NOMO-1 treated with DMSO at 0.1 percent for 48 hours (cell line): ENCODE data around the gene ZC3H13.

Source experiments
- DNase-seq: peaks from one replicate; lab custom pipeline; 2025; ENCODE audit not compliant: unreplicated experiment; lab: John Stamatoyannopoulos, UW

Gene ZC3H13, protein sequence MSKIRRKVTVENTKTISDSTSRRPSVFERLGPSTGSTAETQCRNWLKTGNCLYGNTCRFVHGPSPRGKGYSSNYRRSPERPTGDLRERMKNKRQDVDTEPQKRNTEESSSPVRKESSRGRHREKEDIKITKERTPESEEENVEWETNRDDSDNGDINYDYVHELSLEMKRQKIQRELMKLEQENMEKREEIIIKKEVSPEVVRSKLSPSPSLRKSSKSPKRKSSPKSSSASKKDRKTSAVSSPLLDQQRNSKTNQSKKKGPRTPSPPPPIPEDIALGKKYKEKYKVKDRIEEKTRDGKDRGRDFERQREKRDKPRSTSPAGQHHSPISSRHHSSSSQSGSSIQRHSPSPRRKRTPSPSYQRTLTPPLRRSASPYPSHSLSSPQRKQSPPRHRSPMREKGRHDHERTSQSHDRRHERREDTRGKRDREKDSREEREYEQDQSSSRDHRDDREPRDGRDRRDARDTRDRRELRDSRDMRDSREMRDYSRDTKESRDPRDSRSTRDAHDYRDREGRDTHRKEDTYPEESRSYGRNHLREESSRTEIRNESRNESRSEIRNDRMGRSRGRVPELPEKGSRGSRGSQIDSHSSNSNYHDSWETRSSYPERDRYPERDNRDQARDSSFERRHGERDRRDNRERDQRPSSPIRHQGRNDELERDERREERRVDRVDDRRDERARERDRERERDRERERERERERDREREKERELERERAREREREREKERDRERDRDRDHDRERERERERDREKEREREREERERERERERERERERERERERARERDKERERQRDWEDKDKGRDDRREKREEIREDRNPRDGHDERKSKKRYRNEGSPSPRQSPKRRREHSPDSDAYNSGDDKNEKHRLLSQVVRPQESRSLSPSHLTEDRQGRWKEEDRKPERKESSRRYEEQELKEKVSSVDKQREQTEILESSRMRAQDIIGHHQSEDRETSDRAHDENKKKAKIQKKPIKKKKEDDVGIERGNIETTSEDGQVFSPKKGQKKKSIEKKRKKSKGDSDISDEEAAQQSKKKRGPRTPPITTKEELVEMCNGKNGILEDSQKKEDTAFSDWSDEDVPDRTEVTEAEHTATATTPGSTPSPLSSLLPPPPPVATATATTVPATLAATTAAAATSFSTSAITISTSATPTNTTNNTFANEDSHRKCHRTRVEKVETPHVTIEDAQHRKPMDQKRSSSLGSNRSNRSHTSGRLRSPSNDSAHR (N-terminal part only)

DNA sequence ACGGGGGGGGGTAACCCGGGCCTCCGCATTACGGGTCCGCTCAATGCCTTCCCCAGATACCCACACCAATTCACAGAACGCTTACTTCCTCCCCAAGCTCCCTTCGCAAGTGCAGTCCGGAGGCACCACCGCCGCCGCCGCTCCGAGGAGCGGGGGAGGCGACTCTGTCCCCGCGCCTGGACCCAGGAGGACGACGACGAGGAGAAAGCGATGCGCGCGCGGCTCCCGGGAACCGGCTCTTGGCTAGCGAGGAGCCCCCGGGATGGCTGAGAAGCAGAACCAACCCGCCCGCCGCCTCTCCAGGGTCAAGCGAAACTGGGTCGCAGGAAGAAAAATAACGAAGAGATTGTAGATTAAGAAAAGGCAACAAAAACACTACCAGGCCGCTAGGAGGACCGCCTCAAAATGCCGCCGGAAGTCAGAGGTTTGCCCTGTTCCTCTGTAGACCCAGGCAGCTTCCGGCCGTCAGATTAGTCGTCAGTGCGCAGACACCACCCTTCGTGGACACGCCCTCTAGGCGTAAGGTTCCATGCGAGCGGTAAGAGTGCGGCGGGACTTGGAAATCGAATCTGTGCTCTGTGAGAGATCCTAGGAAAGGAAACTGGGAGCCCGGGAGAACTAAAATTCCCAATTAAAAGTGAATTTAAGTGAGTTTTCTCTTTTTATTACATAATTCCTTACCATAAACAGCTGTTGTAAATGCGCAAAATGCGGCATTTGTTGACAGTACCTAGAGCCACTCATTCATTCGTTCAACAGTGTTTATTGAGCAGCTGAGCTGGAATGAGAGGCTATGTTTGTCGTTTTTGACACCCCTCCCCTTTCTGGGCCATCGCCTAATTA lies at the start of gene ZC3H13:
ZC3H13 (minus strand) TSS at position 428 of the 843 bp plus-strand sequence. CDS start 7,239 bp downstream, outside the sequence.
- DNase-seq, result peak; percentile 95

DNA sequence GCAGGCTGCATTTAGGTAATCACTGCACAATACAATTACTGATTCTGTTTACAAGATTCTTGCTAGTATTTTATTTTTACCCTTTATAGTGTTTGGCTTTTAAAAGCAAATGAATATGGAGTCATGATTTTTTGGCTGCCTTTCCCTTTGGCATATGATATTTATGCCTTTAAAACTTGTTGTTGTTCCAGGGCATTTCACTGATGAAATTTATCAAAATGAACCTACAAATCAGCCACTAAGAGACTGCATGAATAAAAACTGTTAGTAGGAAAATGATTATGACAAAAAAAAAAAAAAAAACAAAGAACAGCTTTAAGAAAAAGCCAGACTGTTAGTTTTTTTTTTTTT lies 49.7 kb upstream of the ZC3H13 start:
- DNase-seq, result no peak

DNA sequence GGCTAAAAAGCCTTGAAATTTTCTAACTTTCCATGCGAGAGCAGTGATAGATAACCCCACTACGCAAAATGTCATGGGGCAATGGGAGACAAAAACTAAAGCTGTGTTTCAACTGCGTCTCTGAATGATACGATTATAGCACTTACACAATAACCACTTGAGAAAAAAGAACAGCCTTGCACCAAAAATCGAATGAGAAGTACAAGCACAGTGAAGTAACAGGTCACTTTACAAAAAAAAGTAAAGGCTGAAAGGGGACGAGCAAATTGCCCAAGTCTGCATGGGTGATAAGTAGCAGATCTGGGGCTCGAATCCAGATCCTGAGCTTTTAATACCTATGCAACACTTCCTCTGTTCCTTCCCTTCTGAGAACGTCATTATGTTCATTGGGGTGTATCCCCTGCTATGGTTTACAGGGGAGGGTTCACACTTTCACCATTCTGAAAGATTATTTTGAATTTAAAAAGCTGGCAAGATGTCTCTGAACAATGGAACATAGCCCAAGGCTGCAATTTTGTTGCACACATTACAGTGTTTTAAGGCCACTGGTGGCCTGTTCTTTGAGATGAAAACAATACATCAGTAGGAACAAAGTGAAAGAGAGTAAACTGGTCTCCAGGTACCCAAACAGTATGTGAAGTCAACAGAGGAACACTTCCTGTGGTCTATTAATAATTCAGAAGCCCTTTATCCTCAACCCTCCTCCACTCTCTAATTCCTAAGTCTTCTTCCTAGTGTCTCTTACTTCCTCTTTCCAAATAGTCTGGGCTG lies 49.1 kb upstream of the ZC3H13 start:
- DNase-seq, result peak; percentile 65

DNA sequence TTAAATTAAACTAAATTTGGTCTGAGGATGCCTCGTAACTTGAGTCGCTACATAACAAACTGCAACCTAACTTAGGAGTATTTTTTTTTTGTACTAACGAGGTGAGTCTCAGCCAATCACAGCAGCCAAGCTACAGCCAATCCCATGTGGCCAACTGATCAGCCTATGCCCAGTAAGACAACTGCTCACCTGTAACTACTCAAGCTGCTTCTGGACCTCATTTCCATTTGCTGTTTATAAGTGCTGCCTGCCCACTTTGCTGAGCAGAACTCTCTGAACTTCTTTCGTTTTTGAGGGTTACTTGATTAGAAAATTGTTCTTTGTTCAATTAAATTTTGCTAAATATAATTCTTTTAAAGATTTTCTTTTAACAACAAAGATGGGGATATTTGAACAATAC lies 48.5 kb upstream of the ZC3H13 start:
- no peak for DNase-seq

DNA sequence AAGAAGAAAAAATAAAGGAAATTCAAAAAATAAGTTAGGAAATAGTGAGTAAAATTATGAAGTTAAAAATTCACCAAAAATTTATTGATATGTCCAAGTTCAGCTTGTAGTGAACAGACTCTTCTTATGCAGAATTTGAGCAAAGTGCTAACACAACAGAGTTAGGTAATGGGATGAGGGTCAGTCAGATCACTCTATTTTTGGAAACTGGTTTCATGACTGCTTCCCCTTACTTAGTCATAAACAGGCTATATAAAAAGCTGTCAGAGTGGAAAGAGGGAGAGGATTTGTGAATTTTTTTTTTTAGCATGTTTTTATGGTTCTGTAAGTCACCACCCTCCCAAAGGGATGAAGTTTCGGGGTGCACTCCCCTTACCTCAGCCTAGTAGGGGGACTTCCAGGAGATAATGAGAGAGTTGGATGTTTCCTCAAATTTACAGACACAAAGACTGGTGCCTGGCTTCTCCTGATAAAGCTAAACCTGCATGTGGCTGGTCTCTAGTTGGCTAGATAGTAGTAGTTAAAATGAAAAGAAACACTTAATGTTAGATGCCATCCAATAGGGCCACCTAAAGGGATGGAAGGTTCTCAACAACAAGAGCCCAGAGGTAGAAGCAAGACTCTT lies 47.8 kb upstream of the ZC3H13 start:
- DNase-seq, result peak; percentile 88

DNA sequence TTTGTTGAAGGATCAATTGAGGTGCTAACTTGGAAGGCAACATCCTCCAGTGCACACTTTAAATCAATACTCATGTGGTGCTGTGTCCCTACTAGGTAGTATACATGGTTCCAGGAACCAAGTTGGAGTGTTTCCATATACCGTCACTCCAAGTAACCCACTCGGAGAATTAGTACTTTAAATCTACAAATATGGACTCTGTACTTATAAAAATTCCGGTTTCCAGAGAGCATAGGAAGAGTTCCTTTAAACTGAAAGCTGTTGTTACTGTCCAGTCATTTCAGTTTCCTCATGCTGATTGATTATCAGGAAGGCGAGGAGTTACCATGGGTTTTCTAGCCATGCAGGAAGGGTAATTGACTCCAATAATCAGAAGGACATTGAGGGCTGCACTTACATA lies 45.1 kb upstream of the ZC3H13 start:
- DNase-seq, result no peak

DNA sequence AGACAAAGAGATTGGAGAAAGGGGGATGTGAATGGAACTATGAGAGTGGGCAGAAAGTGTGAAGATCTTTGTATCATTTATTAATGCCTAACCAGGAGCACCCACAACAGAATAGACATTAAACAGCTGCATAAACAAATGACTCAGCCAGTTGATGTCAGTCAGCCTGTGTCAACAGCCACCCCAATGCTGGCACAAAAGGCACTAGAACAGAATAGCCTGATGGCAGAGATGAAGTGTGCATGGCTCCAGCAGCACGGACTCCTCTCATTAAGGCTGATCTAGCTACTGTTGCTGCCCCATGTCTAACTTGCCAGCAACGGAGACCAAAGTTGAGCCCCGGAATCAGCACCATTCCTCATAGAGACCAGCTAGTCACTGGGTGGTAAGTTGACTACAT lies 44.5 kb upstream of the ZC3H13 start:
- no peak for DNase-seq

DNA sequence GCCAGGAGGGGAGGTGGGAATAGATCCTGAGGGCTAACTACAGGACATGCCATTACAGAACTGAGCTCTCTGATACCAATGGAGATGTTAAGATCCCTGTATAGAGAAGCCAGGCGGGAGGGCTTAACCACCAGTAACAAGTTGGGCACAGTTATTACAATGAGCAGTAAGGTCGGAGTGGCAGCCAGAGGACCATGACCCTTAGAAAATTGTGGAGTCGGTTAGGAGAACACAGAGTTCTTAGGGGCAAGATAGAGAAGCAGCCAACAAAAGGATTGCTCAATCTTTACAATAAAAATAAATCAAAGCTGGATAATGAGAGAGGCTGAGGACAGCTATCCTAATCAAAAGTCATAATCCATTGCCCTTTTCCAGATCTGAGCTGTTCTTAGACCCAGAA lies 41.9 kb upstream of the ZC3H13 start:
- no peak for DNase-seq

DNA sequence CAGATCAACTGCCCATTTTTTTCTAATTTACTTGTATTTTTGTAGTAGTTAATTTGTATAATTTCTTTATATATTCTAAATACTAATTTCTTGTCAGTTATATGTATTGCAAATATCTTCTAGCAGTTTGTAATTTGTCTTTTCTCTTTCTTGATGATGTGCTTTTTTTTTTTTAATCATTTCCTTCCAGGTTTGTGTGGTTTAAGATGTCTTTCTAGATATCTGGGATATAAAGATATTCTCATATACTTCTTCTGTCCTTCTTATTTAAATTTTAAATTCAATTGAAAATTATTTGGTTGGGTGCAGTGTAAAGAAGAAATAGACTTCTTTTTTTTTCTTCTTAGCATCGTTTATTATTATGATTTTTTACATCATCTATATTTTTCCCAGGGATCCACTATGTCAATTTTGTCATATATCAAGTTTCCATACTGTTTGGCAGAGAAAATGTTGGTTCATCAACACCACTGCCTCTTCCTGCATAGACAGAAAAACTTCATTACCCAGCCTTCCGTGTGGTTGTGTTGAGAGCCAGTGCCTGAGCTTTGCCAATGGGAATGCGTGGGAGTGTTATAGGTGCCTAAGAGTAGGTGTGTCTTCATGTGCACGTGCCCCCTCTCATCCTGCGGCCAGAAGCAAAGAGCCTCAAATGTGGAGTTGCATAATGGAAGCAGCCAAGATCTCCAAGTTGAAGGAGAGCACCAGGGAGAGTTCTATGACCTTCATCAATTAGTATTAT lies 36.4 kb upstream of the ZC3H13 start:
- no peak for DNase-seq

DNA sequence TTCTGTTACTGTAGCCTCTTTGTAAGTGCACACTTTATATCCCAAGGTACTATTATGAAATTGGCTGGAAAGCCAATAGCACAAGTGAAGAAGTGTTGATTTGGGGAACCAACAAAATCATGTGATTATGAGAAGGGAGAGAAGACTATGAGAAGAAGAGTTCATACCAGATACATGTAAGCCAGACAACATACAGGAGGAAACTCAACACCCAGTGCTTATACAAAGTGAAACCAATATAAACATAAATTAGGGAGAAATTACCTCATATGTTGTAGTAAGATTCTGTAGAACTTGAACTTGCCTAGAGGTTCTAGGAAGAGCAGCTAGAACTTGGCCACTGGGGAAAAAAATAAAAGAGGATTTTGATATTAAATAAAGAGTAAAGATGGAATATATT lies 34.9 kb upstream of the ZC3H13 start:
- no peak for DNase-seq

DNA sequence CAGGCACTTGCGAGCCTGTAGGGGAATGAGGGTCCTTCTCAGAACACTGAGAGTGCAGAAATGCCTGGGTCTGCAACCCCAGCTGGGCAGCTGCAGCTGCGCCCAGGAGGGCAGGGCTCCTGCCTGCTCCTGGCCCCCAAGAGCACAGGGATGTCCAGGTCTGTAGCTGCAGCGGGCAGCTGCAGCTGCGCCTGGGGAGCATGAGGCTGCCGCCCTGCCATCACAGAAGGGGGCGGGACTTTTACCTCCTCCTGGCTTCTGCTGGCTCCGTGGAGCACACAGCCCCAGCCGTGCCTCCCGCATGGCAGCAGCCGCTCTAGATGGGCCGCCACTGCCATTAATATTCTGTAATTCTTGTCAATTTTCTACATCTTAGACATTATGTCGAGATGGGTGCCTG lies 34.4 kb upstream of the ZC3H13 start:
- DNase-seq, result no peak

DNA sequence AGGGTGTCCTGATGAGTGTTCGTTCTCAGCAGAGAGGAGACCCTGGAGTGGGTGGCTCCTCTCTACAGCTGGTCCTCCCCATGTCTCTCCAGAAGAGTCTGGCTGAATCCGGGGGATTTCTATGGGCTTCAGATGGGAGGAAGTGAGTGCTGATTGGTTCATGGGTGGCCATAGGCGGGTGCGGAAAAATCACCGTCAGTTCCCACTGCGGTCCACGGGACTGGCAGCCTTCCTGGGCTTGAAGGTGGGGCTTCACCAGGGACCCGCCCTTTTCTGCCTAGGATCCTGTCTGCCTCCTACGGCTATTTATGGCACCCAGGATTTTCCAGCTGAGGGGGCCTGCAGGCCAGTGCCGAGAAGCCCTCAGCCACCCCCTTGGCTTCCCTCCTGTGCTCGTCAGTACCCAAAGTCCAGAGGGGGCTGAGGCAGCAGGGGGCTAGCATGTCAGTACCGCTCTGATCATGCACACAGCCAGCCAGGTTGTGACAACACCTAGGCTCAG lies 33.9 kb upstream of the ZC3H13 start:
- no peak for DNase-seq

DNA sequence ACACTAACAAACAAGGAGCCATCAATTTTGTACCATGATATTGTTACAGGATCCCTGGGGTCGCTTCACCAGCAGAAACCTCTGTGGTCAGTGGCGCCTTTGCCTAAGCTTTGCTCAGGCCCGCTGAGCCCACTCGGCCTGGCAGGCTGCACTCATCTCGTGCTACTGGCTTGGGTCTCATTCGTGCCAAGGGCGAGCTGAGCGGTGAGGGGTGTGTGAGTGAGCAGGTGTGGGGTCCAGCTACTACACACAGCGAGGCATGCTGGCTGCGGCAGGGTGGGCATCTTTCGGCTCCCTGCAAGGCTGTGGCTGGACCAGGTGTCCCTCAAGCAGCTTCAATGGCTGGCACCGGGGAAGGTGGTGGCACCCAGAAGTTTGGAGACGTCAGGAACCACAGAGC lies 33.2 kb upstream of the ZC3H13 start:
- no peak for DNase-seq

DNA sequence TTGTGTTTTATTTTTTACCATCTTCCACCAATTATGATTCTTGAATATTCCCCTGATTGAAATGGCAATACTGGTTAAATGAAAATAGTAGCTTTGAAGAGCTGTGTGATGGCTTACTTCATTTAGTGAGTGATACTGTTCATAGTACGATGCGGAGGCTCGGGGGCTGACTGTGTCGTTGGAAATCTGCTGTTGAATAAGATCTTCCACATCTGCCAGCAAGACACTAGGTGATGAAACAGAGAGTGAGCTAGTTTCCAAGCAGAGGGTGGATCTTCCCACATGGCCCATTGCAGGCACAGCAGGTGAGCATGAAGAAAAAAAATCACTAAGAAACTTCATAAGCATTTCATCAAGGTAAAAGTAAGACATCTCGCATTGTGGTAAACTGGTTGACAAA lies 29.8 kb upstream of the ZC3H13 start:
- no peak for DNase-seq

DNA sequence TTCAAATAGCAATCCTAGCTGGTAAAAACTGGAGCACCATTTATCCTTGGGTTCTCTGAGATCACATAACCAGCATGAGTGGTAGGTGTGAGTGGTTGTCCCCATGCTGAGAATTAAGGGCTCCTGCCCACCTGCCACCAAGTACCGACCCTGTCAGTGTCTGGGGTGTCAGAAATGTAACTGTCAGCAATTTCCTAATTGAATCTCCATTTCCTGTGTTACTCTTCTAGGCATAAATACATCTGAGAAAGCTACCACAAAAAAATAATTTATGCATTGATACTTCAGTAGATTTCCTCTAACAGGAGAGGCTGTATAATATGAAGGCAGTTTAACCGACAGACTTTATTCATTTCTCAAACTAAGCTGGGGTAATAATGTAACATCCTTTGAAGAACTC lies 27.2 kb upstream of the ZC3H13 start:
- DNase-seq, result no peak

DNA sequence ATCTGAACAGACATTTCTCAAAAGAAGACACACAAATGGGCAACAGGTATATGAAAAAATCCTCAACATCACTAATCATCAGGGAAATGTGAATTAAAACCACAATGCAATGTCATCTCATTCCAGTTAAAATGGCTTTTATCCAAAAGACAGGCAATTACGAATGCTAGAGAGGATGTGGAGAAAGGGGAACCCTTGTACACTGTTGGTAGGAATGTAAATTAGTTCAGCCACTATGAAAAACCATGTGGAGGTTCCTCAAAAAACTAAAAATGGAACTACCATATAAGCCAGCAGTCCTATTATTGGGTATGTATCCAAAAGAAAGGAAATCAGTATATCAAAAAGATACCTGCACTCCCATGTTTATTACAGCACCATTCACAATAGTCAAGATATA lies 24.7 kb upstream of the ZC3H13 start:
- DNase-seq, result no peak

DNA sequence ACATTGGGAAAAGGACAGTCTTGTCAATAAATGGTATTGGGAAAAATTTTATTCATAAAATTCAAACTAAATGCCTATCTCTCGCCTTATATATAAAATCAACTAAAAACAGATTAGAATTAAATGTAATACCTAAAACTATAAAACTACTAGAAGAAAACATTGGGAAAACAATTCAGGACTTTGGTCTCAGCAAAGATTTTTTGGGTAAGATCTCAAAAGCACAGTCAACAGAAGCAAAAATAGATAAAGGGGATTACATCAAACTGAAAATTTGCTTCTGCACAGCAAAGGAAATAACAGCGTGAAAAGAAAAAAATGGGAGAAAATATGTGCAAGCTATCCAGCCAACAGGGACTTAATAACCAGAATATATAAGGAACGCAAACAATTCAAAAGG lies 24.3 kb upstream of the ZC3H13 start:
- no peak for DNase-seq

DNA sequence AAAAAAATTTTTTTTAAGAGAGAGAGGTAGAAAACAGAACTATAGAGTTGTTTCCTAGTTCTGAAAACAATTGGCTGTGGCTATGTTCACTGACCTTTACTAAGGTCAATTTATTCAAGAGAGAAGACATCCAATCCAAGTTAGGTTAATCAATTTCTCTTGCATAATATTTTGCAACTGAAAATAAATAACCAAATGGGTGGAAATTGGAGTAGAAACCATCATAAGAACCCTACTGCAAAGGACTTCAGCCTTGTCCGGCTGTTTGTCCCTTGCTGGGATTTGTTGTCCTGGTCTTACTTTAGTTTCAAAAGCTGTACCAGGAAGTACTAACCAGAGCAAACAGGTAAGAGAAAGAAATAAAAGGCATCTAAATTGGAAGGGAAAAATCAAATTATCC lies 23.3 kb upstream of the ZC3H13 start:
- DNase-seq, result no peak
